DOHH2 (cell line): Measurements from ENCODE around the gene ERVK3-1.

Experiments used
- H3F3A ChIP-seq: fragments of 200-600 bp; sonication (generic), shearing (Covaris generic); 2 replicates; pipeline ENCODE4 v1.6.0; 2016; ENCODE audit warnings: antibody characterized with exemption, mild to moderate bottlenecking; ENCODE audit not compliant: control insufficient read depth, insufficient read depth
- H3K27ac ChIP-seq: fragments of 200-600 bp; sonication (generic); 2 replicates; pipeline ENCODE4 v1.5.1; 2014; ENCODE audit warnings: low read depth, mild to moderate bottlenecking, low read length, moderate library complexity
- H3K27me3 ChIP-seq: fragments of 200-600 bp; sonication (generic); 2 replicates; pipeline ENCODE4 v1.6.1; 2014; ENCODE audit warnings: mild to moderate bottlenecking, low read length, mixed read lengths; ENCODE audit not compliant: control insufficient read depth
- H3K36me3 ChIP-seq: fragments of 200-600 bp; sonication (generic); 2 replicates; pipeline ENCODE4 v1.6.1; 2014; ENCODE audit warnings: mild to moderate bottlenecking, low read length, moderate library complexity, mixed read lengths; ENCODE audit not compliant: control insufficient read depth
- H3K4me1 ChIP-seq: fragments of 200-600 bp; sonication (generic); 2 replicates; pipeline ENCODE4 v1.6.1; 2014; ENCODE audit warnings: mild to moderate bottlenecking, low read length, mixed read lengths; ENCODE audit not compliant: control insufficient read depth
- H3K4me2 ChIP-seq: fragments of 200-600 bp; sonication (generic); 2 replicates; pipeline ENCODE4 v1.6.0; 2014; ENCODE audit warnings: mild to moderate bottlenecking, low read length, moderate library complexity
- H3K4me3 ChIP-seq: fragments of 200-600 bp; sonication (generic); 2 replicates; pipeline ENCODE4 v1.5.1; 2014; ENCODE audit warnings: mild to moderate bottlenecking, low read length, mixed read lengths
- H3K79me2 ChIP-seq: fragments of 200-600 bp; sonication (generic); 2 replicates; pipeline ENCODE4 v1.6.1; 2014; ENCODE audit warnings: mild to moderate bottlenecking, low read length, mixed read lengths; ENCODE audit not compliant: control insufficient read depth
- H3K9me2 ChIP-seq: fragments of 200-600 bp; sonication (generic); replicated peaks from 2 replicates; pipeline ENCODE4 v1.6.1; 2014; ENCODE audit warnings: mild to moderate bottlenecking, low read length, mixed read lengths; ENCODE audit not compliant: control insufficient read depth
- H3K9me3 ChIP-seq: fragments of 200-600 bp; sonication (generic); 2 replicates; pipeline ENCODE4 v1.6.1; 2014; ENCODE audit warnings: antibody characterized with exemption, low read length, mixed read lengths; ENCODE audit not compliant: control insufficient read depth, insufficient read depth
- H4K20me1 ChIP-seq: fragments of 200-600 bp; sonication (generic); 2 replicates; pipeline ENCODE4 v1.6.0; 2014; ENCODE audit warnings: low read depth, mild to moderate bottlenecking, antibody characterized with exemption, low read length, moderate library complexity; ENCODE audit not compliant: control insufficient read depth, insufficient read depth
- EZH2phosphoT487 ChIP-seq: fragments of 200-600 bp; sonication (generic); IDR thresholded peaks from 2 replicates; pipeline ENCODE4 v1.6.1; 2017; ENCODE audit warnings: borderline replicate concordance, mild to moderate bottlenecking, antibody characterized with exemption, low read length, moderate library complexity, mixed read lengths
- TF ChIP-seq, protein P1 (sequence below): fragments of 200-600 bp; sonication (generic); IDR thresholded peaks from one replicate; pipeline ENCODE4 v1.5.1; 2014; ENCODE audit warnings: antibody characterized with exemption, mild to moderate bottlenecking, low read depth, low read length; ENCODE audit not compliant: poor library complexity, severe bottlenecking

The ERVK3-1 gene

DNA sequence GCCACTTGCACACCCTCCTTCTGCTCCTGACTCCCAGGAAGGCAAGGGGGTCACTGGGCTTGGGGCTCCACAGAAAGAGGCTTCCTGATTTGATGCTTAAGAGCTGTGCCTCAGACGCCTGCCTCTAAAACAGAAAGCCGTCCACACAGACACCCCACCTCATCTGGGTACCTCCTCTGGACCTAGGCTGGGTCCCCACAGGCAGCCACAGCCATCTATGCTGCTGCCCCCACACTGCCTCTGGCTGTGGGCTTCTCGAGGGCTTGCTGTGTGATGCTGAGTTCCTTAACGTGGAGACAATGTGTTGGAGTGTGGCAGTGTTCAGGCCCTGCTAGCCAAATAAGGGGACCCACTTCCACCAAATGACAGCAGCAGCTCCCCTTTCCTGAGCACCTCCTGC, 13.1 kb downstream of the ERVK3-1 start:
- peaks cover 22% of the 10 kb centered on the region for H3K36me3 ChIP-seq
- H3K4me3 ChIP-seq, result no peak overlapping the region
- H3K9me3 ChIP-seq, result no peaks in the 10 kb centered on the region
- no peaks in the 10 kb centered on the region for H3K27me3 ChIP-seq
- no peaks in the 10 kb centered on the region for H3K79me2 ChIP-seq
- H3K4me1 ChIP-seq, result no peaks in the 10 kb centered on the region
- no peak overlapping the region for H3K27ac ChIP-seq
- no peaks in the 10 kb centered on the region for H3F3A ChIP-seq
- H3K4me2 ChIP-seq, result no peak overlapping the region
- no peak for TF ChIP-seq EZH2phosphoT487
- TF ChIP-seq, protein P1, sequence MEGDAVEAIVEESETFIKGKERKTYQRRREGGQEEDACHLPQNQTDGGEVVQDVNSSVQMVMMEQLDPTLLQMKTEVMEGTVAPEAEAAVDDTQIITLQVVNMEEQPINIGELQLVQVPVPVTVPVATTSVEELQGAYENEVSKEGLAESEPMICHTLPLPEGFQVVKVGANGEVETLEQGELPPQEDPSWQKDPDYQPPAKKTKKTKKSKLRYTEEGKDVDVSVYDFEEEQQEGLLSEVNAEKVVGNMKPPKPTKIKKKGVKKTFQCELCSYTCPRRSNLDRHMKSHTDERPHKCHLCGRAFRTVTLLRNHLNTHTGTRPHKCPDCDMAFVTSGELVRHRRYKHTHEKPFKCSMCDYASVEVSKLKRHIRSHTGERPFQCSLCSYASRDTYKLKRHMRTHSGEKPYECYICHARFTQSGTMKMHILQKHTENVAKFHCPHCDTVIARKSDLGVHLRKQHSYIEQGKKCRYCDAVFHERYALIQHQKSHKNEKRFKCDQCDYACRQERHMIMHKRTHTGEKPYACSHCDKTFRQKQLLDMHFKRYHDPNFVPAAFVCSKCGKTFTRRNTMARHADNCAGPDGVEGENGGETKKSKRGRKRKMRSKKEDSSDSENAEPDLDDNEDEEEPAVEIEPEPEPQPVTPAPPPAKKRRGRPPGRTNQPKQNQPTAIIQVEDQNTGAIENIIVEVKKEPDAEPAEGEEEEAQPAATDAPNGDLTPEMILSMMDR, result no peak
- no peaks in the 10 kb centered on the region for H3K9me2 ChIP-seq
- no peaks in the 10 kb centered on the region for H4K20me1 ChIP-seq

DNA sequence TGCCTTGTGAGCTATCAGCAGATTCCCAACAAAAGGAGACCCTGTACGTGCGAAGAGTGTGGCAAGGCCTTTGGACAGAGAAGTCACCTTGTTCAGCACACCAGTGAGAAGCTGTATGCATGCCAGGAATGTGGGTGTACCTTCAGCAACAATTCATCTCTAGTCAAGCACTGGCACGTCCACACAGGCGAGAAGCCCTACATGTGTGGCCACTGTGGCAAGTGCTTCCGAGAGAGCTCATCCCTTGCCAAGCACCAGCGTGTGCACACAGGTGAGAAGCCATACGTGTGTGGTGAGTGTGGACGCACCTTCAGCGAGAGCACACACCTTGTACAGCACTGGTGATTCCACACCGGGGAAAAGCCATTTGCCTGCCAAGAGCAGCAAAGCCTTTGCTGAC, 14.1 kb downstream of the ERVK3-1 start:
- Histone ChIP-seq H3K79me2 (no peaks in the 10 kb centered on the region), H3F3A (no peaks in the 10 kb centered on the region), H3K36me3 (peaks cover 13% of the 10 kb centered on the region), H4K20me1 (no peaks in the 10 kb centered on the region), H3K27ac (no peak overlapping the region), H3K4me3 (no peak overlapping the region), H3K9me2 (no peaks in the 10 kb centered on the region), H3K4me2 (no peak overlapping the region), H3K27me3 (no peaks in the 10 kb centered on the region), H3K9me3 (no peaks in the 10 kb centered on the region), H3K4me1 (no peaks in the 10 kb centered on the region)
- TF ChIP-seq EZH2phosphoT487, result no peak
- TF ChIP-seq, protein P1, result no peak

DNA sequence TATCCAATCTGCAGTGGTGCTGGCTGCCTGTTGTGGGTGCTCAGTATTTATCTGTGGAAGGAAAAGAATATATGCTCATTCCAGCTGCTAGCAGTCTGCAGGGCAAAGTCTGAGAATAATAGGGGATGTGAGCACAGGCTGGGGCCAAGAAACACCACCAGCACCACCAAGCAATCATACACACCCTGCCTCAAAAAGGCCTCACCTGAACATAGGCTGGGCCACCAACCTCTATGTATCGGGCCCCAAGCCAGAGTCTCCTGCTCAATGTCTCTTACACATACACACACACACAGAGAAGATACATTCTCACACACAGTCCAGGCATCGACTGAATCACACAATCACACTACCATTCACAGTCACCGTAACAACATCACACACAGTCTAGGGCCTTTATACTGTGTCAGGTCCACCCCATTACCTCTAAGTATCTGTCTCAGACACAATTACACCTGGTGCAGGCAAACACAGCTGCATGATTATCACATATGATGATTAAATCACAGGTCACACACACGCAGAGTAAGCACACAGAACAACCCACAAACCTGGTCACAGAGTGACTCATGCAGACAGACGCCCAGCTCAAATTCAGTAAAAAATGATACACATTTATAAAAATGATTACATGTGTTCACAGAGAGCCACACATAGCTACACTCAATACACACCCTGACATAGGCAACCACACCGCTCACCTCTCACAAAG, 20.3 kb downstream of the ERVK3-1 start:
- TF ChIP-seq EZH2phosphoT487, result no peak
- TF ChIP-seq, protein P1, result no peak
- Histone ChIP-seq H3K79me2 (peaks cover 13% of the 10 kb centered on the region), H3K36me3 (peaks cover 5% of the 10 kb centered on the region; the same call in 1 of the 2 replicates), H3K9me2 (no peaks in the 10 kb centered on the region), H4K20me1 (no peaks in the 10 kb centered on the region), H3K4me2 (peak overlapping the region; percentile 90), H3K27ac (no peak overlapping the region), H3K4me1 (peaks cover 17% of the 10 kb centered on the region), H3F3A (no peaks in the 10 kb centered on the region), H3K4me3 (peak overlapping the region; percentile 95), H3K27me3 (no peaks in the 10 kb centered on the region), H3K9me3 (no peaks in the 10 kb centered on the region)
